GM18519 (cell line): ENCODE measurements around the gene MEA1.

ENCODE experiments used
- ATAC-seq: cut with Tn5 transposase; IDR thresholded peaks from one replicate; pipeline ENCODE4 v1.9.1; 2021; ENCODE audit warnings: mild to moderate bottlenecking, moderate library complexity; ENCODE audit not compliant: unreplicated experiment, low FRiP score

The MEA1 gene

GRCh38 chr6:42978487-42978838 lies 35.3 kb downstream of the MEA1 start:
- no peak for ATAC-seq

- ATAC-seq: no peak
These were observed 38.7 kb downstream of the MEA1 start for GRCh38 chr6:42974919-42975505.

GRCh38 chr6:42973926-42974325 lies 39.8 kb downstream of the MEA1 start:
- no peak for ATAC-seq

GRCh38 chr6:42971746-42972327 lies 41.9 kb downstream of the MEA1 start:
- ATAC-seq: no peak

GRCh38 chr6:42970871-42971612 lies 42.7 kb downstream of the MEA1 start:
- no peak for ATAC-seq

GRCh38 chr6:42969934-42970333 lies 43.8 kb downstream of the MEA1 start:
- ATAC-seq: no peak

- ATAC-seq: no peak
These were observed 44.3 kb downstream of the MEA1 start for GRCh38 chr6:42969431-42969830.

- no peak for ATAC-seq
These were observed 45.0 kb downstream of the MEA1 start for GRCh38 chr6:42968783-42969182.

- no peak for ATAC-seq
These were observed 45.5 kb downstream of the MEA1 start for GRCh38 chr6:42968126-42968701.

GRCh38 chr6:42967228-42967627 lies 46.5 kb downstream of the MEA1 start:
- no peak for ATAC-seq

- no peak for ATAC-seq
These were observed 47.2 kb downstream of the MEA1 start for GRCh38 chr6:42966571-42966970.

- no peak for ATAC-seq
These were observed 49.7 kb downstream of the MEA1 start for GRCh38 chr6:42963855-42964605.

GRCh38 chr6:42963179-42963854 lies 50.4 kb downstream of the MEA1 start:
- ATAC-seq: no peak

GRCh38 chr6:42962502-42963178 lies 51.1 kb downstream of the MEA1 start:
- ATAC-seq: no peak

GRCh38 chr6:42962096-42962495 lies 51.6 kb downstream of the MEA1 start:
- no peak for ATAC-seq
